Measurements from ENCODE around the gene HSPG2. TPM values are rescaled to one million over a fixed set of nuclear protein-coding genes. Genes with fewer than 3 reads are reported as not detected.

The HSPG2 gene
- total and polyA plus RNA-seq, 8 donors: 150 to 434 (median 196) TPM

GRCh38 chr1:21904454-21904703 is 32.7 kb downstream of the HSPG2 start:
- peaks cover 44 to 80% of the 10 kb centered on the region in 2 donors for H3K4me1 ChIP-seq
- no peaks in the 10 kb centered on the region for H3K36me3 ChIP-seq
- intact Hi-C loops (cut with DNase I): no loop called here
- no peak for TF ChIP-seq CTCF (IDR thresholded peaks at IDR 0.05)
- H3K27ac ChIP-seq: peak overlapping the region; percentile 19 to 66
- no peaks in the 10 kb centered on the region for H3K9me3 ChIP-seq
- no peaks in the 10 kb centered on the region for H3K27me3 ChIP-seq
- DNase-seq: no peak
- no peak overlapping the region for H3K4me3 ChIP-seq
- peak; percentile 30 for ATAC-seq

GRCh38 chr1:21903638-21904453 is 33.3 kb downstream of the HSPG2 start:
- no peak for ATAC-seq
- no peaks in the 10 kb centered on the region for H3K9me3 ChIP-seq
- peak overlapping the region; percentile 19 to 66 for H3K27ac ChIP-seq
- H3K4me3 ChIP-seq: no peak overlapping the region
- no peaks in the 10 kb centered on the region for H3K27me3 ChIP-seq
- DNase-seq: no peak
- intact Hi-C loops (cut with DNase I): no loop called here
- peaks cover 39 to 80% of the 10 kb centered on the region in 2 donors for H3K4me1 ChIP-seq
- no peaks in the 10 kb centered on the region for H3K36me3 ChIP-seq
- no peak for TF ChIP-seq CTCF (IDR thresholded peaks at IDR 0.05)

GRCh38 chr1:21902026-21903012 is 34.8 kb downstream of the HSPG2 start:
- H3K4me1 ChIP-seq: peaks cover 35 to 81% of the 10 kb centered on the region in 2 donors
- ATAC-seq: no peak
- intact Hi-C loops (cut with DNase I): no loop called here
- no peak for TF ChIP-seq CTCF (IDR thresholded peaks at IDR 0.05)
- no peak overlapping the region for H3K4me3 ChIP-seq
- H3K36me3 ChIP-seq: no peaks in the 10 kb centered on the region
- H3K9me3 ChIP-seq: no peaks in the 10 kb centered on the region
- DNase-seq: no peak
- no peaks in the 10 kb centered on the region for H3K27me3 ChIP-seq
- peak overlapping the region in 1 of 2 donors; percentile 26 for H3K27ac ChIP-seq

GRCh38 chr1:21901473-21901847 is 35.6 kb downstream of the HSPG2 start:
- DNase-seq (no peak), ATAC-seq (no peak)
- Histone ChIP-seq H3K4me3 (no peak overlapping the region), H3K4me1 (peaks cover 35 to 82% of the 10 kb centered on the region in 2 donors), H3K27ac (peak overlapping the region in 1 of 2 donors; percentile 26), H3K27me3 (no peaks in the 10 kb centered on the region), H3K9me3 (no peaks in the 10 kb centered on the region), H3K36me3 (no peaks in the 10 kb centered on the region)
- intact Hi-C loops (cut with DNase I): no loop called here
- TF ChIP-seq CTCF (IDR thresholded peaks at IDR 0.05): no peak

All from left lung (tissue), 10 donors.